Activated CD4-positive, alpha-beta T cell treated with anti-CD3 and anti-CD28 coated beads for 48 hours (primary cell): Measurements from ENCODE around the gene PERM1.
"Not testable (repeated sequence)": the region's sequence is repeated elsewhere in the genome, so short reads cannot be mapped to it uniquely, and the experiment has no call there.

Source experiments
- DNase-seq: peaks from one replicate; pipeline ENCODE4 v3.0.0-alpha.2; 2020

Gene PERM1, protein sequence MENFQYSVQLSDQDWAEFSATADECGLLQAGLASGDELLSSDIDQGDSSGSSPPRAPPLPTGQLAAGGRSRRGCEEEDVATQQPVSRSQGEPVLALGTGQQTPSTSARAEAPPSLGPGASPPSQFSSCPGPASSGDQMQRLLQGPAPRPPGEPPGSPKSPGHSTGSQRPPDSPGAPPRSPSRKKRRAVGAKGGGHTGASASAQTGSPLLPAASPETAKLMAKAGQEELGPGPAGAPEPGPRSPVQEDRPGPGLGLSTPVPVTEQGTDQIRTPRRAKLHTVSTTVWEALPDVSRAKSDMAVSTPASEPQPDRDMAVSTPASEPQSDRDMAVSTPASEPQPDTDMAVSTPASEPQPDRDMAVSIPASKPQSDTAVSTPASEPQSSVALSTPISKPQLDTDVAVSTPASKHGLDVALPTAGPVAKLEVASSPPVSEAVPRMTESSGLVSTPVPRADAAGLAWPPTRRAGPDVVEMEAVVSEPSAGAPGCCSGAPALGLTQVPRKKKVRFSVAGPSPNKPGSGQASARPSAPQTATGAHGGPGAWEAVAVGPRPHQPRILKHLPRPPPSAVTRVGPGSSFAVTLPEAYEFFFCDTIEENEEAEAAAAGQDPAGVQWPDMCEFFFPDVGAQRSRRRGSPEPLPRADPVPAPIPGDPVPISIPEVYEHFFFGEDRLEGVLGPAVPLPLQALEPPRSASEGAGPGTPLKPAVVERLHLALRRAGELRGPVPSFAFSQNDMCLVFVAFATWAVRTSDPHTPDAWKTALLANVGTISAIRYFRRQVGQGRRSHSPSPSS

DNA sequence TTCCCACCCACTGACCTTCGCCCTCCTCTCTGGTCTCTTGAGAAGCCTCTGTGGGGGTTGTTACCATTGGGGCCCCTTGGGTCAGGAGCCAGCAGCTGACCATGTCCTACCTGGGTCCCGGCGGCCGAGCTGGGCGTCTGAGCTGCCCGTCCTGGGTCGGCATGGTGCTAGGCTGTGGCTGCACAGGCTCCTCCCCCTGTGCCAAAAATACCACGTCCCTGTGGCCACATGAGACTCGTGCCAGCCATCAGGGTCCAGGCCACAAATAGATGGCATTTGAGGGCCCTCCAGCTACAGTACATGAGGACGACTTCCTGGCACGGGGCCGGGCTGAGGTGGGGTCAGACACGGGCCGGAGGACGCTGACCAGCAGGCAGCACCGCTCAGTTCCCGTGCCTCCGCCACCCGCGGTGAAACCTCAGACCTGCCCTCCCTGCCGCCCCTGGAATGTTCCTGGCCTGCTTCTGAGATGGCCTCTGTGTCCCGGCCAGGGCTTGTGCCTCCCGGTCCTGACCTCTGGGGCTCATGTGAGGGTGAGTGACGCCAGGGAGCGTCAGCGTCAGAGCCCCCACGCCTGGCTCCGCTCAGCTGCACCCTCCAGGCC lies at the start of gene PERM1:
TSS of gene PERM1 (minus strand) at position 139 of the 604 bp plus-strand sequence. CDS start 1,064 bp downstream, outside the sequence.
- no peak for DNase-seq

DNA sequence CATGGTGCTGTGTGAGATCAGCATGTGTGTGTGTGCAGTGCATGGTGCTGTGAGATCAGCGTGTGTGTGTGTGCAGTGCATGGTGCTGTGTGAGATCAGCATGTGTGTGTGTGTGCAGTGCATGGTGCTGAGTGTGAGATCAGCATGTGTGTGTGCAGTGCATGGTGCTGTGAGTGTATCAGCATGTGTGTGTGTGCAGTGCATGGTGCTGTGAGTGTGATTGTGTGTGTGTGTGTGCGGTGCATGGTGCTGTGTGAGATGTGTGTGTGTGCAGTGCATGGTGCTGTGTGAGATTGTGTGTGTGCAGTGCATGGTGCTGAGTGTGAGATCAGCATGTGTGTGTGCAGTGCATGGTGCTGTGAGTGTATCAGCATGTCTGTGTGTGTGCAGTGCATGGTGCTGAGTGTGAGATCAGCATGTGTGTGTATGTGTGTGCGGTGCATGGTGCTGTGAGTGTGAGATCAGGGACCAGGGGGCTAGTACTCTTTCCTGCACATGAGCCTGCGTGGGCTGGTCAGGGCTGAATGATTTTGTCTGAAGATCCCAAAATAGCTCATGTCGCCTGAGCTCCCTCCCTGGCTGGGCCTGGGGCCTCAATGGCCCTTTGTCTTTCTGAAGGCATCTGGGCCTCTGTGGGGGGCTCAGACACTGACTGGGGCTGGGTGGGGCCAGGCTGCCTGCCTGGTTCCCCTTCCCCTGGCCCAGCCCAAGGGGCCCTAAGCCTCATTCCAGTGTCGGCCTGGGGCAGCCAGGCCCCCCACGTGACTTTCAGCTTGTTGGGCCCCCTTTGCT lies 49.2 kb upstream of the PERM1 start:
- not testable (repeated sequence) for DNase-seq

DNA sequence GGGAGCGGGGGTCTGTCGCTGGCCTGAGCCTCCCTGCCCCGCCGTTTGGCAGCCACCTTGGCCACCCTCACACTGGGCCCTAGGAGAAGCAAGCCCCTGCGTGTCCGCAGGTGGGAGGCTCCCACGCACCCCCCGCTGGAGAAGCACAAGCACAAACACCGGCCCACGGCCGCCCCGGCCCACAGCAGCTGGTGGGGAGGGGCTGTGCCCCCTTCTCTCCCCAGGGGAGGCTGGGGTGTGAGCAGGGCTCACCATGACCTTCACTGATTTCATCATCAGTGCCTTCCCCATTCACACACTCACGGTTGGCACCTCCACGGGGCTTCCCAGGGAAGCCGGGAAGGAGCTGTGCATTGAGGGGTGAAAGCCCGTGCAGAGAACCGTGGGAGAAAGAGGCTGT lies 45.9 kb upstream of the PERM1 start:
- no peak for DNase-seq

DNA sequence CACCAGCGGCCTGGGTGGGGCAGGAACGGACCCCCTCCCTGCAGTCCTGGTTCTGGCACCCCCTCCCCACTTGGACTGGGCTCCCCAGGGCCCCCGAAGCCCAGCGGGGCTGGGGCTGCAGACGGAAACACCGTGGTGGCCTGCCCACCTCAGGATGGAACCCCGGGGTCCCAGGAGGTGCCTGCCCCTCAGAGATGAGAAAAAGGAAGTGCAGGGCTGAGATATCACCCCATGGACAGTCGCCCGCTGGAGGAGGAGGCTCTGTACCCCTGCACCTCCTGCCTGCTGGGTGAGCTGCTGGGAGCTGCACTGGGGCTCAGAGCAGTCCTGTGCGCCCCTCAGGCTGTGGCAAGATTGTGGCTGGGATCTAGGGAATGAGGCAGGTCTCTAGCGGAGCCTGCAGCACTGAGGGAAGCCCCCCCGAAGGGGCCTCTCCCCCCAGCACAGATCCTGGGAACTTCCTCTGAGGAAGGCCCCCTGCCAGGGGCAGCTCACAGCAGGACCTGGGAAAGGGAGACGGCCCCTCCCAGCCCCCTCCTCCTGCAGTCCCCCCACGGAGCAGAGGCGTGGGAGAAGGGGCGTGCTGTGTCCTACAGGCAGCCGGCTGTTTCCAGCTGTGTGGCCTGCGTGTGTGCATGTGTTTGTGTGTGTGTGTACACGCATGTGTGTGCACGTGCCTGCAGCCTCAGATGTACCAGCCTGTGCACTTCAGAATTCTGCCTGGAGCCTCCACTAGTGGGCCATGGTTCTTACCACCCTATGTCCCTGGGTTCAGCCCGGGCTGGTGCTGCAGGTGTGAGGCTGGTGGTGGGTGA lies 44.9 kb upstream of the PERM1 start:
- no peak for DNase-seq

DNA sequence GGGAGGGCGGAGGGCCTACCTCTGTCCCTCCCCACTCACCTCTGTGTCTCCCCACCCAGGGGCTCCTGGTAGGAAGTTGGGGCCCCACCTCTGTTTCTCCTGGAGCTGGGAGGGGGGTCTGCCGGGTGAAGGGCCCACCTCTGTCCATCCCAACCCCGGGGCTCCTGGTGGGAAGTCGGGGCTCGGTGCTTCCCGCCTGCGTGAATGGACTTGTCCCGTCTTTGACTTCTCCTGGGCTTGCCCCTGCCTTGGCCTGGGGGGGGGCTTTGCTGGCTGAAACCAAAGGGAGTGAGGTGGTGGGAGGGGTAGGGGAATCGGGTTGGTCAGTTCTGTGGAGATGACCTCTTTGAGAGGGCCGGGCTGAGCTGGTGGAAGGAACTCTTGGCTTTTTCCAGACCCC lies 43.8 kb upstream of the PERM1 start:
- no peak for DNase-seq

DNA sequence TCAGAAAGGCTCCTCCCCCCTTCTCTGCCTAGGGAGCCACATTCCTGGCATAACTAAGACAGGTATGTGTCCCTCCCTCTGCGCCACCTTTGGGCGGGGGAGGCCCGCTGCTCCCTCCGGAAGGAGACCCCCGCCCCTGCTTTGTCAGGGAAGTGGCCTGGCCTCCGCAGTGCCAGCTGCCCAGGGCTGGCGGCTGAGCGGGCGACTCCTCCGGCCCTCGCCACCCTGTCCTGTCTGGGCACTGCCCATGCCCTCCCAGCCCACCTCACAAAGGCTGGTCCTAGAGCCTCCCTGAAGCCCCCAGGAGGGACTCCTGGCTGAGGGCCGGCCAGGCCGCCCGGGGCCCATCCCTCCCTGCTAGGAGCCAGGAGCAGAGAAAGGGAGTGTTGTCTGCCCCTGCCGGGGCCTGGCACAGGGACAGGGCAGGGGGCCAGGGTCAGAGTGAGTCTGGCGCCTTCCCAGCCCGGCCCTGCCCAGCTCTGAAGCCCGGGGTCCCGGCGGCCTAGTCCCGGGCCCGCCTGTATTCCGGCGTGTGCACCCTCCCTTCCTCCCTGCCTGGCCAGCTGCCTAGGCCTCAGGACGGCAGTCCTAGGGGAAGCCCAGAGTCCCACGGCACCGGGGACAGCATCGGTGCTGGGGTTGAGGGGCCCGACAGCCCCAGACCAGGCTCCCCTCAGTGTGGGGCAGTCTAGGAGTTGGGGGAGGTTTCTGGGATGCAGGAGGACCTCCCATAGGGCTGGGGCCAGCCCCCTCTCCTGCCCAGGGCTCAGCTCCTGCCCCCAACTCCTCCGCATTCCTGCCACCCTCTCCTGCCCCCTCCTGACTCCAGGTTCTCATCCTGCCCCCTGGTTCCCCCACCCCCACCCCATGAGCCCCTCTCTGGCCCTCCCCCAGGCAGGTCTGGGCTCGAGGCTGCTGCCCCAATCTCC lies 43.1 kb upstream of the PERM1 start:
- DNase-seq = no peak

DNA sequence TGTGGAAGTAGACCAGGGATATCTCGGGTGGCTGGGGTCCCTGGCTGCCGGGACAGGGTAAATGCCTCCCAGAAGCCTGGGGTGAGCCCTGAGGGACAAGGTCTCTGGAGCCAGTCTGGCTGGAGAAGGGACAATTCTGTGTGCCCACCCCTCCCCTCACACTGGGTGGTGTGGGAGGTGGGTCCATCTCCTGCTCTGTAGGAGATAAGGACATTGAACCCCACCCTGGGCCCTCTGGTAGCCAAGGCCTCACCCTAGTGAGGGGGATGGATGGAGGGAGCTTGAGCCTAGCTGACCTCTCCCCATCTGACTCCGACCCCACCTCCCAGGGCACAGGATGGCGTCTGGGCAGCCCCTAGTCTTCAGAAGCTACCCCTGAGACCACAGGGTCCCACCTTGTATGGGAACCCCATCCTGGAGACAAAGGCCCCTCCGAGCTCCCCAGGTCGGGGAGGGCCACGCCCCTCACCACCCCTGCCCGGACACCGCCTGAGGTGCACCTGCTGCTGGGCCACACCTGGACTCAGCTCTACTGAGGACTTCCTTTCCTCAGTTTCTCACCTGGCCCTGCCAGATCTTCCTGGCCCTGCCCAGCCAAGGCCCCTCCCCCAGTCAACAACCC lies 42.4 kb upstream of the PERM1 start:
- DNase-seq = no peak

DNA sequence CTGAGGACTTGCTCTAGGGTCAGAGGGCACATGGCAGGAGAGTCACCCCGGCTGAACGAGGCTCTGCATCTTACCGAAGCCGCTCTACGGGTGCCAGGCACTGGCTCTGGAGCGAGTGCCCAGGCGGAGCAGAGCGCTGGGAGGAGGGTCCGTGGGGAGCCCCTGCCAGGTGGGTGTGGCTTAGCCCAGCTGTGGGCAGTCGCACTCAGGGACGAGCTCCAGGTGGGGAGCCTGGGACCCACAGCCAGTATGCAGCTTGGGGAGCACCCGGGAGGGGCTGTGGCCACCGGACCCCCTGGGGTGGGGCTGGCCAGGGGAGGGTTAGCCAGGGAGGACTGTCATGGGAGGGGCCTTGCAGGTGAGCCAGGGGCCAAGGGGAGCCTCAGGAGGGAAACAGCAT lies 41.8 kb upstream of the PERM1 start:
- DNase-seq = no peak

DNA sequence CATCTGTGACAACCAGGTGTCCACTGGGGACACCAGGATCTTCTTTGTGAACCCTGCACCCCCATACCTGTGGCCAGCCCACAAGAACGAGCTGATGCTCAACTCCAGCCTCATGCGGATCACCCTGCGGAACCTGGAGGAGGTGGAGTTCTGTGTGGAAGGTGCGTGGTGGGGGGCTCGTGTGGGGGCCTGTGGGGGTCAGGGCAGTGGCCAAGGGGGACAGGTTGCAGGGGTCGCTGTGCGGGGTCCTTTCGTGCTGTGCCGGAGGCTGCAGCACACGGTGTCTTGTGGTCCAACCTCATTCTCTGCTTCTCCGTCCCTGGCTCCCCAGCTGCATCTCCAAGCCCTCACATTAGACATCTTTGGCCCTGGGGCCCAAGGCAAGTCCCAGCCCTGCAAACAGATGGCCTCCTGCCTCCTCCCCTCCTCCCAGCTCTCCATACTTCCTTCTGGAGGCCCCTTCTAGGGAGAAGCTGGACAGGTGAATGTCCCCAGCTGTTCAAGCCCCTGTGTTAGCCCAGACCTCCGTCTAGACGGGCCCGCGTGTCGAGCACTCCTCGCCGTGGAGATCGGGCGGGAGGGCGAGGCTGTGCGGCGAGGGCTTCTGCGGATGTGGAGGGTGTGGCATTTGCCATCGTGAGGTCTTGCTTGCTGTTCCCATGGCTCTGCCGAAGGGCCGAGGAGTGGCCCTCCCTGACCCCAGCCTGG lies 40.6 kb upstream of the PERM1 start:
- no peak for DNase-seq

DNA sequence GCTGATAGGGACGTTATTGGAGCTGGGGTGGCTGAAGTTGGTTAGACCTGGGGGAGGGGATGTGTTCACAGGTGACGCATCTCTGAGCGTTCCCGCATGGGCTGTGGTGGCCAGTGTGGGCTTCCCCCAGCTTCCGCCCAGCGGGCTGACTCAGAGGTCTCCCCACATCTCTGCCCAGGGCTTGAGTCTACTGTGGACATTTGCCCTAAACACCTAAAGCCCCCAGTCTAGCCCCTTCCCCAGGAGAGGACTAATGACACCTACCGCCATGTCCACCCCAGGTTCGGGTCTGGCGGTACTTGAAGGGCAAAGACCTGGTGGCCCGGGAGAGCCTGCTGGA lies 40.0 kb upstream of the PERM1 start:
- DNase-seq = no peak

DNA sequence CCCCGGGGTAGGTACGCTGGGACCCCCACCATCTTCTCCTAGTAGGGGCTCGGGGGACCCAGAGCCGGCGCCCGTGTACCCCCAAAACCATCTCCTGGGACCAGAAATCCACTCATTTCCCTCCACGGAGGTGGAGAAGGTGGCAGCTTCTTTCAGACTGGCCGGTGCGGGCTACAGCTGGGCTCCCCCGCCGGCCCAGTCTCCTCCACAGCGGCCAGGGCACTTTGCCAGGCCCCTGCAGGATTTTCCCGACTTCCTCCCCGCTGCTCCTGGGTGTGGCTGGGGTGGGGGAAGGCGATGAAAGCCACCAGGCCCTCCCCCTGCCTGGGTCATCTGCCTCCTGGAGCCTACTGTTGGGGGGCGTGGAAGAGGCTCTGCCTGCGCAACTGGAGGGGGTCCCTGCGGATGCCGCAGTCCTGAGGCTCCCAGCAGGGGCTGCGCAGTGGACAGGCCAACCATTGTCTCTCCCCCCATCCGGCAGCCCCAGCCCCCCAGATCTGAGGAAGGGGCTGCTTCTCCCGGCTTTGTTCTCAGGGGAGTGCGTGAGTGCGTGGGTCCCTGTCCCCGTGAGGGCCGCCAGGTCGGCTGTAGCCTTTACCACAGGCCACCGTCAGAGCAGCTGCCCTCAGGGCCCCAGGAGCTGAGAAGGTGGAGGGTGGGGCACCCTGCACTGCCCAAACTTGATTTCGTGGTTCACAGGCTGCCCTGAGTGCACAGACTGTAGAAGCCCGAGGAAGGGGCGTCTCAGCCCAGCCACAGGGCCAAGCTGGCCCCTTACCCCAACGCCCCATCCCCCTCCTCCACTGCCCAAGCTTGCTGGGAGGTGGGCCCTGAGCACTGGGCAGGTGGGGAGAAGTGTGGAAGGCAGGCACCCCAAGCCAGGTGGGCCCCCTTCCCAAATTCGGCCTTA lies 39.4 kb upstream of the PERM1 start:
- DNase-seq = no peak

DNA sequence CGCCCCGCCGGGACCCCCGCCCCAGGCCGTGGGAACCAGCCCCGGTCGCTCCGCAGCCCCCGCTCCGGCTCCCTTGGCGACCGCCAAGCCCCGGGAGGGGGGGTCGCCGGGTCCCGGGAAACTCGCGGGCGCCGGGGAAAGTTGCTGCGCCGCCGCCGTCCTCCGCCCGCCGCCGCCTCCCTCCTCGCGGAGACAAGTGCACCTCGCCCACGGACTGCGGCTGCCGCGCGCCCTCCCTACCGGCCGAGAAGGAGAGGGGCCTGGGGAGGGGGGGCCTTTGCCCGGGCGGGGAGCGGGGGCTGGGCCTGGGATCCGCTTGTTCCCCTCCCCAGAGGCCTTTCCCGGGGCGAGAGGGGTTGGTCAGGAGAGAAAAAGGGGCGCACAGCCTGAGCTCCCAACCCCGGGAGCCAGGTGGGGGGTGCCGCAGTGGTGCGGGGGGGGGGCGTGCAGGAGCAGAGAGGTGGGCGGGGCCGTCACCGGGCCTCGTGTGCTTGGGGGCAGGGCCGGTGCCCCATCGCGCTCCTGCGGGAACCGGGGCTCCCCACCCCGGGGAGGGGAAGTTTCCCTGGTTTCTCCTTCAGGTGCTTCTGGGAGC lies 38.6 kb upstream of the PERM1 start:
- no peak for DNase-seq

DNA sequence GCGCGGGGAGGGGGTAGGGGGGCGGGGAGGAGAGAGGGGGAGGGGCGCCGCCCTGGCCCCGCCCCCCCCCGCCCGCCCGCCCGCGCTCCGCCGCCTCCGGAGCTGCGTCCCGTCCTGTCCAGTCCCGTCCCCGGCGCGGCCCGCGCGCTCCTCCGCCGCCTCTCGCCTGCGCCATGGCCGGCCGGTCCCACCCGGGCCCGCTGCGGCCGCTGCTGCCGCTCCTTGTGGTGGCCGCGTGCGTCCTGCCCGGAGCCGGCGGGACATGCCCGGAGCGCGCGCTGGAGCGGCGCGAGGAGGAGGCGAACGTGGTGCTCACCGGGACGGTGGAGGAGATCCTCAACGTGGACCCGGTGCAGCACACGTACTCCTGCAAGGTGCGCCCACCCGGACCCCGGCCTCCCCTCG lies 38.1 kb upstream of the PERM1 start, which contains the start of gene AGRN:
TSS of gene AGRN (plus strand) at position 121 of the 405 bp plus-strand sequence. CDS start at position 174, 53 bp downstream.
- DNase-seq = no peak

DNA sequence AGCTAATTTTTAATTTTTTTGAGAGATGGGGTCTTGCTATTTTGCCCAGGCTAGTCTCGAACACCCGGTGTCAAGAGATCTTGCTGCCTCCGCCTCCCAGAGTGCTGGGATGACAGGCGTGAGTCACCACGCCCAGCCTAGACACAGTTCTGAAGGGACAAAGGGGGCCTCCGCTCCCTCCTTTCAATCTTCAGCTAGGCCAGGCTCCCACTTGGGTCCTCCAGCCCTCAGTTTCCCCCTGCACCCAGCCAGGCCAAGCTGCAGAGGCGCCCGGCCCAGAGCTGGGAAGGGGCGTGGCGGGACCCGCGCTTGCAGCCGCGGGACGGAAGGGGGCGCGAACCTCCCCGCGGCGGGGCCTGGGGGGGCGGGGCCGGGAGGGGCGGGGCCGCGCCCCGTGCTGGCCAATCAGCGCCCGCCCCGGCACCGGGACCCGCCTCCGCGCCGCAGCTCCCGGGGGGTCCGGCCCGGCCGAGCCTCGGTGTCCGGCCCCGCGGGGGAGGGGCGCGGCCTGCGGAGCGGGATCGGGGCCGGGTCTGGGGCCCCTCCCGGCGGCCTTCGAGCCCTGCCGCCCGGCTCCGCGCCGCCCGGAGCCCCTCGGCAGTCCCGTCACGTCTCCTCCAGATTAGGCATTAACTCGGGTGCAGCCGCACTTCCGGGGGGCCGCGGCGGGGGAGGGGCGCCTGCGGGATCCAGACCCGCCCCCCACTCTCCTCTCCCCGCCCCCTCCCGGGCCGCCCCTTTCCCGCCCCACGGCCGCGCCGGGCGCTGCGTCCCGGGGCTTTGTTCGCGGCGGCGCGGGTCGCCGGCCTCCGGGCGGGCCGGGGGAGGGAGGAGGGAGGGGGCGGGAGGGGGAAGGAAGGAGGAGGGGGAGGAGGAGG lies 37.5 kb upstream of the PERM1 start:
- peak; percentile 85 for DNase-seq

DNA sequence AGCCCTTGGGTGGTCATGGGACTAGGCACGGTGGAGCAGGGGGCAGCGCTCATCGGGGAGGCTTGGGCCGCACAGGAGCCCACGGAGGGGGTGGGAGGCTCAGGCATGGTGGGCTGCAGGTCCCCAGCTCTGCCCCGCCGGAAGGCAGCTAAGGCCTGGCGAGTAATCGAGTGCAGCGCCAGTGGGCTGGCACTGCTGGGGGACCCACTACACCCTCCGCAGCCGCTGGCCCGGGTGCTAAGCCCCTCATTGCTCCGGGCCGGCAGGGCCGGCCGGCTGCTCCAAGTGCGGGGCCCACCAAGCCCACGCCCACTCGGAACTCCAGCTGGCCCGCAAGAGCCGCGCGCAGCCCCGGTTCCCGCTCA lies 36.4 kb upstream of the PERM1 start:
- DNase-seq = not testable (repeated sequence)

DNA sequence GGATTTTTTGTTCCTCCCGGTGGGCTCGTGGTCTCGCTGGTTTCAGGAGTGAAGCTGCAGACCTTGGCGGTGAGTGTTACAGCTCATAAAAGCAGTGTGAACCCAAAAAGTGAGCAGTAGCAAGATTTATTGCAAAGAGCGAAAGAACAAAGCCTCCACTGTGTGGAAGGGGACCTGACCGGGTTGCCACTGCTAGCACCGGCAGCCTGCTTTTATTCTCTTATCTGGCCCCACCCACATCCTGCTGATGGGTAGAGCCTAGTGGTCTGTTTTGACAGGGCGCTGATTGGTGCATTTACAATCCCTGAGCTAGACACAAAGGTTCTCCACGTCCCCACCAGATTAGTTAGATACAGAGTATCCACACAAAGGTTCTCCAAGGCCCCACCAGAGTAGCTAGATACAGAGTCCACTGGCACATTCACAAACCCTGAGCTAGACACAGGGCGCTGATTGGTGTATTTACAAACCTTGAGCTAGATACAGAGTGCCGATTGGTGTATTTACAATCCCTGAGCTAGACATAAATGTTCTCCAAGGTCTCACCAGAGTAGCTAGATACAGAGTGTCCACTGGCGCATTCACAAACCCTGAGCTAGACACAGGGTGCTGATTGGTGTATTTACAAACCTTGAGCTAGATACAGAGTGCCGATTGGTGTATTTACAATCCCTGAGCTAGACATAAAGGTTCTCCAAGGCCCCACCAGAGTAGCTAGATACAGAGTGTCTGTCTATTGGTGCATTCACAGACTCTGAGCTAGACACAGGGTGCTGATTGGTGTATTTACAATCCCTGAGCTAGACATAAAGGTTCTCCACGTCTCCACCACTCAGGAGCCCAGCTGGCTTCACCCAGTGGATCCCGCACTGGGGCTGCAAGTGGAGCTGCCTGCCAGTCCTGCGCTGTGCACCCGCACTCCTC lies 35.8 kb upstream of the PERM1 start:
- not testable (repeated sequence) for DNase-seq
